ENCODE measurements around the gene IMPDH2. TPM values are rescaled to one million over a fixed set of nuclear protein-coding genes. Genes with fewer than 3 reads are reported as not detected.

The IMPDH2 gene
- polyA plus RNA-seq, 3 donors, result 20.8 to 67.3 (median 21.0) TPM

GRCh38 chr3:49025793-49026520 lies 3.2 kb downstream of the IMPDH2 start:
- H3K36me3 ChIP-seq (replicated peaks in 1 of 2; ENCODE audit: control insufficient read depth in 1 of 2, insufficient read depth in 2 of 2, low read length in 2 of 2), result peaks cover 42 to 51% of the 10 kb centered on the region in 2 donors
- peaks cover 44% of the 10 kb centered on the region in 2 donors for H3K36me3 Mint-ChIP-seq
- no CpG with 5 or more reads among the region's 8 CpGs for WGBS (ENCODE audit: insufficient coverage)
- no peaks in the 10 kb centered on the region for H3K27me3 ChIP-seq (ENCODE audit: control insufficient read depth in 2 of 2, insufficient read depth in 2 of 2, low read length in 2 of 2)
- H3K4me2 ChIP-seq (replicated peaks; ENCODE audit: extremely low read depth, low read length, poor library complexity, severe bottlenecking), result no peak overlapping the region
- H3K27ac Mint-ChIP-seq, result peak overlapping the region in 3 of 7 donors; percentile 3 to 73 (median 57)
- H3K9me3 Mint-ChIP-seq, result no peaks in the 10 kb centered on the region
- peaks cover 0 to 2% (median 0%) of the 10 kb centered on the region in 3 donors for H3K27me3 Mint-ChIP-seq (ENCODE audit: low read depth in 3 of 3)
- no peak overlapping the region for H3K9ac ChIP-seq (ENCODE audit: insufficient read depth, low read length, poor library complexity, severe bottlenecking)
- H2AFZ ChIP-seq (ENCODE audit: insufficient read depth, low read depth, low read length, poor library complexity, severe bottlenecking), result no peak overlapping the region
- peaks cover 34% of the 10 kb centered on the region for H3K4me1 Mint-ChIP-seq
- H3K4me3 Mint-ChIP-seq, result no peak overlapping the region
- H3K27ac ChIP-seq (ENCODE audit: low read depth in 1 of 2, low read length in 2 of 2), result peak overlapping the region in 1 of 2 donors; percentile 12
- no peaks in the 10 kb centered on the region for H4K20me1 ChIP-seq (ENCODE audit: insufficient read depth, low read length)
- DNase-seq, result no peak
- no peak overlapping the region for H3K4me3 ChIP-seq (replicated peaks in 1 of 3; ENCODE audit: low read depth in 2 of 3, low read length in 3 of 3)
- intact Hi-C loops (cut with micrococcal nuclease), result no loop called here
- H3K79me2 ChIP-seq (ENCODE audit: insufficient read depth, low read length), result peaks cover 55% of the 10 kb centered on the region
- no peaks in the 10 kb centered on the region for H3K9me3 ChIP-seq (replicated peaks in 1 of 2; ENCODE audit: control insufficient read depth in 1 of 2, insufficient read depth in 1 of 2, low read length in 2 of 2)
- peaks cover 26 to 33% of the 10 kb centered on the region in 2 donors for H3K4me1 ChIP-seq (ENCODE audit: control insufficient read depth in 1 of 2, insufficient read depth in 2 of 2, low read length in 2 of 2)
- TF ChIP-seq CTCF (IDR thresholded peaks at IDR 0.05), result no peak

GRCh38 chr3:49025005-49025792 lies 4.0 kb downstream of the IMPDH2 start:
- H3K9ac ChIP-seq (ENCODE audit: insufficient read depth, low read length, poor library complexity, severe bottlenecking), result no peak overlapping the region
- TF ChIP-seq CTCF (IDR thresholded peaks at IDR 0.05), result no peak
- H3K36me3 Mint-ChIP-seq, result peaks cover 36 to 37% of the 10 kb centered on the region in 2 donors
- H3K27me3 ChIP-seq (ENCODE audit: control insufficient read depth in 2 of 2, insufficient read depth in 2 of 2, low read length in 2 of 2), result no peaks in the 10 kb centered on the region
- no peaks in the 10 kb centered on the region for H4K20me1 ChIP-seq (ENCODE audit: insufficient read depth, low read length)
- H3K4me3 ChIP-seq (replicated peaks in 1 of 3; ENCODE audit: low read depth in 2 of 3, low read length in 3 of 3), result no peak overlapping the region
- no peaks in the 10 kb centered on the region for H3K9me3 ChIP-seq (replicated peaks in 1 of 2; ENCODE audit: control insufficient read depth in 1 of 2, insufficient read depth in 1 of 2, low read length in 2 of 2)
- no peaks in the 10 kb centered on the region for H3K9me3 Mint-ChIP-seq
- H3K4me1 Mint-ChIP-seq, result peaks cover 36% of the 10 kb centered on the region
- peak overlapping the region in 1 of 2 donors; percentile 49 for H3K27ac ChIP-seq (ENCODE audit: low read depth in 1 of 2, low read length in 2 of 2)
- H3K27me3 Mint-ChIP-seq (ENCODE audit: low read depth in 3 of 3), result peaks cover 0 to 2% (median 0%) of the 10 kb centered on the region in 3 donors
- intact Hi-C loops (cut with micrococcal nuclease), result no loop called here
- 80% methylated on average over 8 of the region's 13 CpGs for WGBS (ENCODE audit: insufficient coverage)
- H3K27ac Mint-ChIP-seq, result peak overlapping the region in 3 of 7 donors; percentile 52 to 68 (median 60)
- no peak overlapping the region for H3K4me2 ChIP-seq (replicated peaks; ENCODE audit: extremely low read depth, low read length, poor library complexity, severe bottlenecking)
- no peak overlapping the region for H3K4me3 Mint-ChIP-seq
- H3K79me2 ChIP-seq (ENCODE audit: insufficient read depth, low read length), result peaks cover 62% of the 10 kb centered on the region
- peaks cover 36 to 43% of the 10 kb centered on the region in 2 donors for H3K36me3 ChIP-seq (replicated peaks in 1 of 2; ENCODE audit: control insufficient read depth in 1 of 2, insufficient read depth in 2 of 2, low read length in 2 of 2)
- DNase-seq, result no peak
- no peak overlapping the region for H2AFZ ChIP-seq (ENCODE audit: insufficient read depth, low read depth, low read length, poor library complexity, severe bottlenecking)
- peaks cover 31 to 39% of the 10 kb centered on the region in 2 donors for H3K4me1 ChIP-seq (ENCODE audit: control insufficient read depth in 1 of 2, insufficient read depth in 2 of 2, low read length in 2 of 2)

Measured in CD14-positive monocyte (primary cell).